HepG2 (cell line): ENCODE data around the gene AUP1. TPM values are rescaled to one million over a fixed set of nuclear protein-coding genes. Genes with fewer than 3 reads are reported as not detected.

Experiments
- KLF12 ChIP-seq: sonication (generic); formaldehyde crosslinking; IDR thresholded peaks from 2 replicates; pipeline ENCODE4 v1.4.0; 2020; ENCODE audit warnings: missing genetic modification reagents, borderline replicate concordance
- MEIS2 ChIP-seq: sonication (generic); formaldehyde crosslinking; IDR thresholded peaks from 2 replicates; pipeline ENCODE4 v1.9.0; 2021; ENCODE audit warnings: mild to moderate bottlenecking, missing genetic modification reagents
- ZIK1 ChIP-seq: sonication (generic); formaldehyde crosslinking; IDR thresholded peaks from 2 replicates; pipeline ENCODE4 v1.5.0; 2020; ENCODE audit warnings: mild to moderate bottlenecking, low read depth, missing genetic modification reagents, borderline replicate concordance
- ZSCAN25 ChIP-seq: sonication (generic); formaldehyde crosslinking; IDR thresholded peaks from 2 replicates; pipeline ENCODE4 v1.8.0; 2022; ENCODE audit warnings: mild to moderate bottlenecking, missing genetic modification reagents
- polyA plus RNA-seq, 8 experiments: library from polyadenylated mRNA; depleted of rRNA in 3 of 8; stranded (reverse) in 7 of 8; unstranded in 1 of 8; fragments of >200 nt; fragmentation: Illumina TruSeq in 4 of 8; extraction: Trizol in 4 of 8; gene quantifications; 2 replicates each; pipeline versions ENCODE4 v1.2.1 to v1.2.3, GENCODE V29; 2011 to 2016; ENCODE audit warnings: low read depth in 4 of 8, missing spikeins in 1 of 8, mixed read lengths in 1 of 8; ENCODE audit not compliant: insufficient read depth in 1 of 8
- total RNA-seq, 5 experiments: library from RNA; depleted of rRNA; stranded (reverse); fragments of >200 nt; fragmentation: Illumina TruSeq; extraction: Trizol; gene quantifications; 2 replicates each; pipeline ENCODE4 v1.2.3, GENCODE V29; 2016; ENCODE audit warnings: low read depth in 1 of 5
- TF ChIP-seq, protein P1 (sequence below): sonication (generic); formaldehyde crosslinking; IDR thresholded peaks from 2 replicates; pipeline ENCODE4 v1.5.0; 2020; ENCODE audit warnings: mild to moderate bottlenecking, missing genetic modification reagents
- TF ChIP-seq, protein P2 (sequence below): sonication (generic); formaldehyde crosslinking; IDR thresholded peaks from 2 replicates; pipeline ENCODE4 v1.8.0; 2023; ENCODE audit warnings: mild to moderate bottlenecking, missing genetic modification reagents

The AUP1 gene
- total and polyA plus RNA-seq, 2 of the 13 experiments (the other 11 are each of a cell fraction or from before 2014, with no cell fraction given) = 174 to 267 TPM

DNA sequence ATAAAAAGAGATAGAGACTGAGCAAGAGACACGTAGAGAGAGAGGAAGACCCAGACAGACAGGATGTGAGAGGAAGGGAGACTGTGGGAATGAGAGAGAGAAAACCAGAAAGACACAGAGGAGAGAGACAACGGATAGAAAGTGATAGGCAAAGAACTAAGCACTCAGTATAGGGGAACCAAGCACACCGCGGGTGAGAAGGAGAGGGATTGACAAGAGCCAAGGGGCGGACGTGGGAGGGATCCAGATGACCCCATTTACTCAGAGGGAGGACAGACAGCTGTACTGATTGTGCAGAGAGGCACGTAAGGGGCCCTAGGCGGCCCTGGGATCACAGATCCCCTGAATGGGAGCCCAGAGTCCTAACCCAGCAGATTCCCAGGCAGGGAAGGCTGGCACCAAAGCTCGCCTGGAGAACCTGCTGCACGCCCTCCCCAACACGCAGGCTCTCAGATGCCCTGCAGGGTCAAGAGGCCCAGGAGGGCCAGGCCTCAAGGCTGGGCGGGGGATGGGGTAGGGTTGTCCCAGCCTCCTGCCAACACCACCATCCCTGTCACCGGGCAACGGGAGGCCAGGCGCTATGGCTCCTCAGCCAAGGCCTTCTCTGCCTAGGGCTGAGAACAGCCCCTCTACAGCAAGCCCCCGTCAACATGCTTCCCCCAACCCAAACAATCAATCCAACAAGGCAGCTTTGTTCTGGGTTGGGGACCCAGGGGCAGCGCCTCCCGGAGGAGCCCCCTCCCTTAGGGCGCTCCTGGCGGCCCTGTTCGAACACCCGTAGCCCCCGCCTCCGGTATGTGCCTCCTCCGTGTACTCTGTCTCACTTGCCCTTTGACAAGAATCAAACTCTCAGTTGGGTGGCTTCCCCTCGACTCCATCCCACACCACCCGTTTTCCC, 23.7 kb upstream of the AUP1 start (continued):
- TF ChIP-seq KLF12 (CRISPR knock-in tag) (no peak), ZSCAN25 (CRISPR knock-in tag) (peak; percentile 71), MEIS2 (CRISPR knock-in tag) (0 out of 2 replicates have a peak, but pooled peaks have one; percentile 53), ZIK1 (CRISPR knock-in tag) (no peak)
- TF ChIP-seq, protein P1, sequence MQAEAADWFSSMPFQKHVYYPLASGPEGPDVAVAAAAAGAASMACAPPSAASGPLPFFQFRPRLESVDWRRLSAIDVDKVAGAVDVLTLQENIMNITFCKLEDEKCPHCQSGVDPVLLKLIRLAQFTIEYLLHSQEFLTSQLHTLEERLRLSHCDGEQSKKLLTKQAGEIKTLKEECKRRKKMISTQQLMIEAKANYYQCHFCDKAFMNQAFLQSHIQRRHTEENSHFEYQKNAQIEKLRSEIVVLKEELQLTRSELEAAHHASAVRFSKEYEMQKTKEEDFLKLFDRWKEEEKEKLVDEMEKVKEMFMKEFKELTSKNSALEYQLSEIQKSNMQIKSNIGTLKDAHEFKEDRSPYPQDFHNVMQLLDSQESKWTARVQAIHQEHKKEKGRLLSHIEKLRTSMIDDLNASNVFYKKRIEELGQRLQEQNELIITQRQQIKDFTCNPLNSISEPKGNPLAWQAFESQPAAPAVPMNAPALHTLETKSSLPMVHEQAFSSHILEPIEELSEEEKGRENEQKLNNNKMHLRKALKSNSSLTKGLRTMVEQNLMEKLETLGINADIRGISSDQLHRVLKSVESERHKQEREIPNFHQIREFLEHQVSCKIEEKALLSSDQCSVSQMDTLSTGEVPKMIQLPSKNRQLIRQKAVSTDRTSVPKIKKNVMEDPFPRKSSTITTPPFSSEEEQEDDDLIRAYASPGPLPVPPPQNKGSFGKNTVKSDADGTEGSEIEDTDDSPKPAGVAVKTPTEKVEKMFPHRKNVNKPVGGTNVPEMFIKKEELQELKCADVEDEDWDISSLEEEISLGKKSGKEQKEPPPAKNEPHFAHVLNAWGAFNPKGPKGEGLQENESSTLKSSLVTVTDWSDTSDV = no peak
- TF ChIP-seq, protein P2, sequence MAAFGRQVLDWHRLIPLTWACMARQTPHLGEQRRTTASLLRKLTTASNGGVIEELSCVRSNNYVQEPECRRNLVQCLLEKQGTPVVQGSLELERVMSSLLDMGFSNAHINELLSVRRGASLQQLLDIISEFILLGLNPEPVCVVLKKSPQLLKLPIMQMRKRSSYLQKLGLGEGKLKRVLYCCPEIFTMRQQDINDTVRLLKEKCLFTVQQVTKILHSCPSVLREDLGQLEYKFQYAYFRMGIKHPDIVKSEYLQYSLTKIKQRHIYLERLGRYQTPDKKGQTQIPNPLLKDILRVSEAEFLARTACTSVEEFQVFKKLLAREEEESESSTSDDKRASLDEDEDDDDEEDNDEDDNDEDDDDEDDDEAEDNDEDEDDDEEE (CRISPR knock-in tag) = no peak; the same call in 1 of the 2 replicates
